ENCODE data around the gene CTXND2.

The CTXND2 gene

GRCh38 chr1:150954708-150955107 lies 67.8 kb downstream of the CTXND2 start:
- Mint-ChIP-seq H3K9me3 (no peaks in the 10 kb centered on the region), H3K27me3 (ENCODE audit: low read depth) (no peaks in the 10 kb centered on the region), H3K4me1 (ENCODE audit: low read depth) (no peaks in the 10 kb centered on the region), H3K36me3 (ENCODE audit: low read depth) (peaks cover 54% of the 10 kb centered on the region), H3K4me3 (no peak overlapping the region), H3K27ac (no peak overlapping the region)
- no peak for DNase-seq (ENCODE audit: low spot score)

GRCh38 chr1:150955280-150955679 lies 68.3 kb downstream of the CTXND2 start:
- Mint-ChIP-seq H3K27me3 (ENCODE audit: low read depth) (no peaks in the 10 kb centered on the region), H3K9me3 (no peaks in the 10 kb centered on the region), H3K36me3 (ENCODE audit: low read depth) (peaks cover 57% of the 10 kb centered on the region), H3K4me1 (ENCODE audit: low read depth) (no peaks in the 10 kb centered on the region), H3K27ac (no peak overlapping the region), H3K4me3 (no peak overlapping the region)
- DNase-seq (ENCODE audit: low spot score): no peak

GRCh38 chr1:150957666-150958065 lies 70.7 kb downstream of the CTXND2 start:
- Mint-ChIP-seq H3K9me3 (no peaks in the 10 kb centered on the region), H3K4me1 (ENCODE audit: low read depth) (no peaks in the 10 kb centered on the region), H3K4me3 (no peak overlapping the region), H3K27ac (no peak overlapping the region), H3K36me3 (ENCODE audit: low read depth) (peaks cover 57% of the 10 kb centered on the region), H3K27me3 (ENCODE audit: low read depth) (no peaks in the 10 kb centered on the region)
- no peak for DNase-seq (ENCODE audit: low spot score)

- no peaks in the 10 kb centered on the region for H3K9me3 Mint-ChIP-seq
- peaks cover 57% of the 10 kb centered on the region for H3K36me3 Mint-ChIP-seq (ENCODE audit: low read depth)
- H3K27me3 Mint-ChIP-seq (ENCODE audit: low read depth): no peaks in the 10 kb centered on the region
- no peak overlapping the region for H3K27ac Mint-ChIP-seq
- no peak overlapping the region for H3K4me3 Mint-ChIP-seq
- no peaks in the 10 kb centered on the region for H3K4me1 Mint-ChIP-seq (ENCODE audit: low read depth)
- no peak for DNase-seq (ENCODE audit: low spot score)
Measured at GRCh38 chr1:150960646-150961045, 73.7 kb downstream of the CTXND2 start.

GRCh38 chr1:150961756-150962155 lies 74.8 kb downstream of the CTXND2 start:
- Mint-ChIP-seq H3K36me3 (ENCODE audit: low read depth) (peaks cover 68% of the 10 kb centered on the region), H3K4me3 (no peak overlapping the region), H3K9me3 (no peaks in the 10 kb centered on the region), H3K27me3 (ENCODE audit: low read depth) (no peaks in the 10 kb centered on the region), H3K4me1 (ENCODE audit: low read depth) (no peaks in the 10 kb centered on the region), H3K27ac (no peak overlapping the region)
- no peak for DNase-seq (ENCODE audit: low spot score)

All from T-helper 2 cell treated with Interferon-gamma antibody and Interleukin-4, amounts not matched to agents 5 μg/mL and 100 μg/mL, for 36 hours (primary cell).